Measurements from ENCODE around the gene ALDH1A1.

DNA sequence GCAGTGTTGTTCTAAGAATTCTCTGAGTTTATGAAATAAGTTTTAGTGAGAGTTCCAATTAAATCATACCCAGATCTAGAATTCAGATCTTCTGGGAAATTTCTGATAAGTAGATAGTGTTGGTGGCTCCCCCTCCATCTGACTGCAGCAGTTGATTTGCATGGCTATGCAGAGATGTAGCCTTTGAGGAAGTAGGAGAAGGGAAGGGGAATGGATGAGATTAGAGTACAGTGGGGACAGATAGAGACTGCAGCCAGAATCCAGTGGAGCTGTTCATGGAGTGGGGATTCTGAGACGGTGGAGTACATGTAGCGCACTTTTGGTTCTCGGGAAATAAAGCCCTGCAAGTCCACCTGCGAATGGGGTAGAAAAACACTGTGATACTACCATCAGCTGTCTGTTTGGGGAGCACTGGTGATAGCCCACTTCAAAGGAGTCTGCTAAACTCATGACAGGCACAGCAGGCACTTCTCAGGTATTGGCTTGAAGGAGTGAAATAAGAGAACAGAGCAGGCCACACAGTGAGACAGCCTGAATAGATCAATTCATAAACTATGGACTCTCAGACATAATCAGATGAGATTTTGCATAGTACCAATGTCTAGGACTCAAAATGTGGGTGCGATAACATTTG lies 96.8 kb downstream of the ALDH1A1 start:
- TF ChIP-seq, protein P1, sequence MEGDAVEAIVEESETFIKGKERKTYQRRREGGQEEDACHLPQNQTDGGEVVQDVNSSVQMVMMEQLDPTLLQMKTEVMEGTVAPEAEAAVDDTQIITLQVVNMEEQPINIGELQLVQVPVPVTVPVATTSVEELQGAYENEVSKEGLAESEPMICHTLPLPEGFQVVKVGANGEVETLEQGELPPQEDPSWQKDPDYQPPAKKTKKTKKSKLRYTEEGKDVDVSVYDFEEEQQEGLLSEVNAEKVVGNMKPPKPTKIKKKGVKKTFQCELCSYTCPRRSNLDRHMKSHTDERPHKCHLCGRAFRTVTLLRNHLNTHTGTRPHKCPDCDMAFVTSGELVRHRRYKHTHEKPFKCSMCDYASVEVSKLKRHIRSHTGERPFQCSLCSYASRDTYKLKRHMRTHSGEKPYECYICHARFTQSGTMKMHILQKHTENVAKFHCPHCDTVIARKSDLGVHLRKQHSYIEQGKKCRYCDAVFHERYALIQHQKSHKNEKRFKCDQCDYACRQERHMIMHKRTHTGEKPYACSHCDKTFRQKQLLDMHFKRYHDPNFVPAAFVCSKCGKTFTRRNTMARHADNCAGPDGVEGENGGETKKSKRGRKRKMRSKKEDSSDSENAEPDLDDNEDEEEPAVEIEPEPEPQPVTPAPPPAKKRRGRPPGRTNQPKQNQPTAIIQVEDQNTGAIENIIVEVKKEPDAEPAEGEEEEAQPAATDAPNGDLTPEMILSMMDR (IDR thresholded peaks at IDR 0.05): no peak
- TF ChIP-seq POLR2A (IDR thresholded peaks at IDR 0.05): no peak

Measured in Peyer's patch (tissue), 4 donors.